SK-N-SH treated with all-trans-retinoic acid at 6 μM for 48 hours (cell line): ENCODE results near the gene KLF11.

ENCODE experiments used
- CSDC2 ChIP-seq: fragments of 250-450 bp; sonication (Bioruptor Pico); IDR thresholded peaks from 2 replicates; pipeline ENCODE4 v1.5.0; 2020; ENCODE audit warnings: mild to moderate bottlenecking, moderate library complexity
- GLIS3 ChIP-seq: fragments of 250-450 bp; sonication (Bioruptor Pico); IDR thresholded peaks from 2 replicates; pipeline ENCODE4 v1.5.0; 2020; ENCODE audit warnings: mild to moderate bottlenecking, moderate library complexity
- ISL1 ChIP-seq: fragments of 250-450 bp; sonication (Bioruptor Pico); IDR thresholded peaks from 2 replicates; pipeline ENCODE4 v2.1.2; 2022; ENCODE audit warnings: mild to moderate bottlenecking, moderate library complexity
- ZNF70 ChIP-seq: fragments of 450-650 bp; formaldehyde crosslinking; IDR thresholded peaks from 2 replicates; pipeline ENCODE4 v1.5.0; 2020; ENCODE audit warnings: mild to moderate bottlenecking, moderate library complexity
- TF ChIP-seq, protein P1 (sequence below): fragments of 250-450 bp; sonication (Bioruptor Pico); IDR thresholded peaks from 2 replicates; pipeline ENCODE4 v1.8.0; 2020; ENCODE audit warnings: mild to moderate bottlenecking, moderate library complexity, borderline replicate concordance
- TF ChIP-seq, protein P2 (sequence below): fragments of 250-450 bp; sonication (Bioruptor Pico); IDR thresholded peaks from 2 replicates; pipeline ENCODE4 v1.5.1; 2020; ENCODE audit warnings: low read depth, mild to moderate bottlenecking, moderate library complexity

DNA sequence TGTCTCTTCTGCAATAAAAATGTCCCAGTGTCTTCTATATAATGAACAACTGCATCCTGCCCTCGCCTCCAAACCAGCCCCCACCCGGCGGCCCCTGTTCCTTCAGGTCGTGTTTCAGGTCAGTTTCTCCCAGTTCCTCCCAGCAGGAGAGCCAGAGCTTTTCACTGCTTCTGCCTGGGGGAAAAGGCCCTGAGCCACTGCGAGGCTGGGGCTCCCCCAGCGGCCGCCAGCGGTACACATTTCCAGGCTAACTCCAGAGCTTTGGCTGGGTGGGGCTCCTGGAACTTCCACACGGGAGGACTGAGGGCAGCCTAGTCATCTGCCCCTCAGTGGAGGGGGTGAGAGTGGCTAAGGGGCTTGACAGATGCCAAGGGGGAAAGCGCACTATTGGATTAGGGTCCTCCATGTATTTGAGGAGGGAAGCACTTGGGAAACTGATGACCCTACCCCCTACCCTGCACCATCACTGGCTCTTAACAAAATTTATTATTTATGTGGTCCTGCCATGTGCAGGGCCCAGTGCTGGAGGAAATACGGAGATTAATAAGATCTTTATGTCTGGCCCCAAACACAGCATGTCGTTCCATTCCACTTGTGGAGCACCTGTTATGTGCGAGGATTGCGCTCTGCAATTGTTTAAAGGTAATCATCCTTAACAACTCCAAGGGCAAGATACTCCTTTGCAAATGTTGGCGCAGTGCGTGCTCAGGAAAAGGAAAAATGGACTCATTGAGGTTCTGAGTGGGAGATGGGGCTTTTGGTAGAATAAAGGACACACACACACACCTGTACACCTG is 54.2 kb downstream of the KLF11 start:
- TF ChIP-seq, protein P1, sequence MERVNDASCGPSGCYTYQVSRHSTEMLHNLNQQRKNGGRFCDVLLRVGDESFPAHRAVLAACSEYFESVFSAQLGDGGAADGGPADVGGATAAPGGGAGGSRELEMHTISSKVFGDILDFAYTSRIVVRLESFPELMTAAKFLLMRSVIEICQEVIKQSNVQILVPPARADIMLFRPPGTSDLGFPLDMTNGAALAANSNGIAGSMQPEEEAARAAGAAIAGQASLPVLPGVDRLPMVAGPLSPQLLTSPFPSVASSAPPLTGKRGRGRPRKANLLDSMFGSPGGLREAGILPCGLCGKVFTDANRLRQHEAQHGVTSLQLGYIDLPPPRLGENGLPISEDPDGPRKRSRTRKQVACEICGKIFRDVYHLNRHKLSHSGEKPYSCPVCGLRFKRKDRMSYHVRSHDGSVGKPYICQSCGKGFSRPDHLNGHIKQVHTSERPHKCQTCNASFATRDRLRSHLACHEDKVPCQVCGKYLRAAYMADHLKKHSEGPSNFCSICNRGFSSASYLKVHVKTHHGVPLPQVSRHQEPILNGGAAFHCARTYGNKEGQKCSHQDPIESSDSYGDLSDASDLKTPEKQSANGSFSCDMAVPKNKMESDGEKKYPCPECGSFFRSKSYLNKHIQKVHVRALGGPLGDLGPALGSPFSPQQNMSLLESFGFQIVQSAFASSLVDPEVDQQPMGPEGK = 0 out of 2 replicates have a peak, but pooled peaks have one; percentile 37
- TF ChIP-seq CSDC2 (no peak), ZNF70 (no peak), GLIS3 (CRISPR knock-in tag) (no peak), ISL1 (CRISPR knock-in tag) (no peak)
- TF ChIP-seq, protein P2, sequence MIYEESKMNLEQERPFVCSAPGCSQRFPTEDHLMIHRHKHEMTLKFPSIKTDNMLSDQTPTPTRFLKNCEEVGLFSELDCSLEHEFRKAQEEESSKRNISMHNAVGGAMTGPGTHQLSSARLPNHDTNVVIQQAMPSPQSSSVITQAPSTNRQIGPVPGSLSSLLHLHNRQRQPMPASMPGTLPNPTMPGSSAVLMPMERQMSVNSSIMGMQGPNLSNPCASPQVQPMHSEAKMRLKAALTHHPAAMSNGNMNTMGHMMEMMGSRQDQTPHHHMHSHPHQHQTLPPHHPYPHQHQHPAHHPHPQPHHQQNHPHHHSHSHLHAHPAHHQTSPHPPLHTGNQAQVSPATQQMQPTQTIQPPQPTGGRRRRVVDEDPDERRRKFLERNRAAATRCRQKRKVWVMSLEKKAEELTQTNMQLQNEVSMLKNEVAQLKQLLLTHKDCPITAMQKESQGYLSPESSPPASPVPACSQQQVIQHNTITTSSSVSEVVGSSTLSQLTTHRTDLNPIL (CRISPR knock-in tag) = no peak
